ENCODE results near the gene RRP15.

DNA sequence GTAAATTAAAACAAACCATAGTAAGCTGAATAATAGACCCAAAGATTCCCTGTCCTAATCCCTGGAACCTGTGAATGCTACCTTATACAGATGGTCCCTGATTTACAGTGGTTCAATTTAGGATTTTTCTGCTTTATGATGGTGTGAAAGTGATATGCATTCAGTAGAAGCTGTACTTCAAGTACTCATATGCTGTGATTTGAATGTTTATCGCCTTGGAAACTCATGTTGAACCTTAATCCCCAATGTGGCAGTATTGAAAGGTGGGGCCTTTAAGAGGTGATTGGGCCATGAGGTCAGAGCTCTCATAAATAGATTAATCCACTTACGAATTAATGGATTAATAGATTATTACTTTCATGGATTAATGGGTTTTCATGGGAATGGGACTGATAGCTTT, 10.6 kb upstream of the RRP15 start:
- TF ChIP-seq, protein P1, sequence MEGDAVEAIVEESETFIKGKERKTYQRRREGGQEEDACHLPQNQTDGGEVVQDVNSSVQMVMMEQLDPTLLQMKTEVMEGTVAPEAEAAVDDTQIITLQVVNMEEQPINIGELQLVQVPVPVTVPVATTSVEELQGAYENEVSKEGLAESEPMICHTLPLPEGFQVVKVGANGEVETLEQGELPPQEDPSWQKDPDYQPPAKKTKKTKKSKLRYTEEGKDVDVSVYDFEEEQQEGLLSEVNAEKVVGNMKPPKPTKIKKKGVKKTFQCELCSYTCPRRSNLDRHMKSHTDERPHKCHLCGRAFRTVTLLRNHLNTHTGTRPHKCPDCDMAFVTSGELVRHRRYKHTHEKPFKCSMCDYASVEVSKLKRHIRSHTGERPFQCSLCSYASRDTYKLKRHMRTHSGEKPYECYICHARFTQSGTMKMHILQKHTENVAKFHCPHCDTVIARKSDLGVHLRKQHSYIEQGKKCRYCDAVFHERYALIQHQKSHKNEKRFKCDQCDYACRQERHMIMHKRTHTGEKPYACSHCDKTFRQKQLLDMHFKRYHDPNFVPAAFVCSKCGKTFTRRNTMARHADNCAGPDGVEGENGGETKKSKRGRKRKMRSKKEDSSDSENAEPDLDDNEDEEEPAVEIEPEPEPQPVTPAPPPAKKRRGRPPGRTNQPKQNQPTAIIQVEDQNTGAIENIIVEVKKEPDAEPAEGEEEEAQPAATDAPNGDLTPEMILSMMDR (IDR thresholded peaks at IDR 0.05): no peak
- TF ChIP-seq POLR2A (IDR thresholded peaks at IDR 0.05) (no peak), POLR2AphosphoS5 (IDR thresholded peaks at IDR 0.05) (no peak), EP300 (IDR thresholded peaks at IDR 0.05) (no peak)
